Heart left ventricle (tissue), 13 donors: ENCODE results near the gene CECR2.

Experiments used
- CTCF ChIP-seq, 12 donors: fragments of 200-600 bp; sonication (generic) in 4 of 12; IDR thresholded peaks; one replicate each; pipeline versions ENCODE4 v1.5.0 to v1.8.0; 2018 to 2022; ENCODE audit warnings: antibody characterized with exemption in 12 of 12, mild to moderate bottlenecking in 5 of 12
- POLR2A ChIP-seq, 2 donors: fragments of 450-650 bp; IDR thresholded peaks; one replicate each; pipeline ENCODE4 v1.6.1; 2017; ENCODE audit warnings: antibody characterized with exemption in 2 of 2, mild to moderate bottlenecking in 2 of 2, moderate library complexity in 2 of 2
- donor health status: ischemic (EF 13 %, LVEDD 7.1; RV severe dilation, severe dysfunction).
- donor health status: DM: no; HTN: yes; CAD: no.
- donor health status: DM: no; HTN: no; CAD: no.
- donor health status: ischemic (EF 25% LVEDD 6.9; RV normal size, moderate dysfunction).
- donor health status: ischemic (EF 25% LVEDD 5.7; RV mildly dilated, moderate dysfunction).
- donor health status: ischemic (EF 35%, LVEDD 5.7; RV mildly dilated, moderate dysfunction).
- donor health status: nonischemic (EF 11% LVEDD 7.7; RV severe dilation, severe dysfunction).
- donor health status: DM: yes; HTN: yes; CAD: no.
- donor health status: PGD.
- donor health status: ischemic (EF 29% LVEDD 5.4; RV normal size, mild dysfunction).
- donor health status: nonischemic (EF 23%, LVEDD 6.1; RV moderate dilation, normal function).

- TF ChIP-seq POLR2A (IDR thresholded peaks at IDR 0.05) (no peak), CTCF (IDR thresholded peaks at IDR 0.05) (no peak)
Observed at GRCh38 chr22:17492247-17492646, 123.0 kb downstream of the CECR2 start.
